ENCODE results near the gene MYO5B. TPM values are rescaled to one million over a fixed set of nuclear protein-coding genes. Genes with fewer than 3 reads are reported as not detected.
A peak's percentile ranks its signal among the peaks of the same experiment; 100 is the strongest.

MYO5B gene
- total RNA-seq, 1 donor from 2014 or later = 6.7 TPM

- Mint-ChIP-seq H3K27ac (no peak overlapping the region), H3K36me3 (no peaks in the 10 kb centered on the region), H3K27me3 (ENCODE audit: insufficient read depth, low read depth) (peaks cover 6% of the 10 kb centered on the region), H3K9me3 (no peaks in the 10 kb centered on the region), H3K4me3 (no peak overlapping the region), H3K4me1 (peaks cover 20% of the 10 kb centered on the region)
- no peaks in the 10 kb centered on the region for H3K27me3 ChIP-seq
- no peaks in the 10 kb centered on the region for H3F3A ChIP-seq (ENCODE audit: low read depth)
- H3K79me2 ChIP-seq (ENCODE audit: low read depth) = no peaks in the 10 kb centered on the region
- no peak for TF ChIP-seq EZH2phosphoT487 (IDR thresholded peaks at IDR 0.05)
- peak; percentile 9 for TF ChIP-seq CTCF (IDR thresholded peaks at IDR 0.05)
- no peak overlapping the region for H3K9ac ChIP-seq
- DNase-seq (ENCODE audit: low spot score) = no peak
- H3K9me3 ChIP-seq (ENCODE audit: low read depth) = no peaks in the 10 kb centered on the region
- H3K4me2 ChIP-seq = no peak overlapping the region
- peaks cover 12% of the 10 kb centered on the region for H3K4me1 ChIP-seq
- no peak overlapping the region for H3K27ac ChIP-seq
- no peaks in the 10 kb centered on the region for H4K20me1 ChIP-seq (ENCODE audit: low read depth)
- no peak overlapping the region for H3K4me3 ChIP-seq
- no peak overlapping the region for H2AFZ ChIP-seq (replicated peaks)
- no peaks in the 10 kb centered on the region for H3K36me3 ChIP-seq
Measured at GRCh38 chr18:50111398-50111797, 83.5 kb downstream of the MYO5B start.

- H3F3A ChIP-seq (ENCODE audit: low read depth) = no peaks in the 10 kb centered on the region
- no peaks in the 10 kb centered on the region for H3K27me3 ChIP-seq
- H3K9me3 ChIP-seq (ENCODE audit: low read depth) = no peaks in the 10 kb centered on the region
- TF ChIP-seq CTCF (IDR thresholded peaks at IDR 0.05) (no peak), EZH2 (IDR thresholded peaks at IDR 0.05) (no peak), EZH2phosphoT487 (IDR thresholded peaks at IDR 0.05) (no peak)
- H3K9ac ChIP-seq = no peak overlapping the region
- no peak overlapping the region for H3K4me2 ChIP-seq
- no peaks in the 10 kb centered on the region for H3K36me3 Mint-ChIP-seq
- no peaks in the 10 kb centered on the region for H3K9me3 Mint-ChIP-seq
- DNase-seq (ENCODE audit: low spot score) = no peak
- no peak overlapping the region for H3K27ac ChIP-seq
- H4K20me1 ChIP-seq (ENCODE audit: low read depth) = no peaks in the 10 kb centered on the region
- H3K27me3 Mint-ChIP-seq (ENCODE audit: insufficient read depth, low read depth) = peaks cover 3% of the 10 kb centered on the region
- no peaks in the 10 kb centered on the region for H3K4me1 ChIP-seq
- H3K4me1 Mint-ChIP-seq = no peaks in the 10 kb centered on the region
- H3K4me3 Mint-ChIP-seq = no peak overlapping the region
- no peak overlapping the region for H3K27ac Mint-ChIP-seq
- no peak overlapping the region for H3K4me3 ChIP-seq
- H3K79me2 ChIP-seq (ENCODE audit: low read depth) = no peaks in the 10 kb centered on the region
- no peak overlapping the region for H2AFZ ChIP-seq (replicated peaks)
- no peaks in the 10 kb centered on the region for H3K36me3 ChIP-seq
Measured at GRCh38 chr18:50107468-50107977, 87.4 kb downstream of the MYO5B start.

GRCh38 chr18:50105027-50105426, 89.9 kb downstream of the MYO5B start:
- Mint-ChIP-seq H3K27ac (no peak overlapping the region), H3K36me3 (no peaks in the 10 kb centered on the region), H3K27me3 (ENCODE audit: insufficient read depth, low read depth) (peaks cover 5% of the 10 kb centered on the region), H3K4me1 (no peaks in the 10 kb centered on the region), H3K4me3 (no peak overlapping the region), H3K9me3 (no peaks in the 10 kb centered on the region)
- H3K79me2 ChIP-seq (ENCODE audit: low read depth) = no peaks in the 10 kb centered on the region
- H3F3A ChIP-seq (ENCODE audit: low read depth) = no peaks in the 10 kb centered on the region
- no peak overlapping the region for H2AFZ ChIP-seq (replicated peaks)
- no peak overlapping the region for H3K4me3 ChIP-seq
- no peak overlapping the region for H3K9ac ChIP-seq
- H3K36me3 ChIP-seq = no peaks in the 10 kb centered on the region
- no peaks in the 10 kb centered on the region for H4K20me1 ChIP-seq (ENCODE audit: low read depth)
- no peak overlapping the region for H3K4me2 ChIP-seq
- H3K9me3 ChIP-seq (ENCODE audit: low read depth) = no peaks in the 10 kb centered on the region
- TF ChIP-seq EZH2 (IDR thresholded peaks at IDR 0.05) = no peak
- TF ChIP-seq CTCF (IDR thresholded peaks at IDR 0.05) = no peak
- TF ChIP-seq EZH2phosphoT487 (IDR thresholded peaks at IDR 0.05) = no peak
- H3K27ac ChIP-seq = no peak overlapping the region
- no peaks in the 10 kb centered on the region for H3K27me3 ChIP-seq
- no peaks in the 10 kb centered on the region for H3K4me1 ChIP-seq
- DNase-seq (ENCODE audit: low spot score) = no peak
